Uterus (tissue), 4 donors: ENCODE results near the gene NUP62. TPM values are rescaled to one million over a fixed set of nuclear protein-coding genes. Genes with fewer than 3 reads are reported as not detected.

Experiments used
- DNase-seq, 2 donors: peaks; one replicate each; pipeline ENCODE4 v3.0.0-alpha.2; 2019 to 2020
- H3K27ac ChIP-seq, 2 donors: fragments of 200-600 bp; sonication (generic); 1 replicate in 1 of 2; 2 replicates in 1 of 2; pipeline ENCODE4 v1.5.1; 2016 to 2018
- H3K27me3 ChIP-seq, 2 donors: fragments of 200-600 bp; sonication (generic); one replicate each; pipeline ENCODE4 v1.5.1; 2018 to 2019; ENCODE audit warnings: control low read depth in 1 of 2
- H3K36me3 ChIP-seq, 2 donors: fragments of 200-600 bp; sonication (generic); one replicate each; pipeline ENCODE4 v1.5.1; 2019; ENCODE audit warnings: control low read depth in 1 of 2
- H3K4me1 ChIP-seq, 2 donors: fragments of 200-600 bp; sonication (generic); one replicate each; pipeline ENCODE4 v1.5.1; 2018 to 2019; ENCODE audit warnings: control low read depth in 1 of 2
- H3K4me3 ChIP-seq, 2 donors: fragments of 200-600 bp; sonication (generic); 1 replicate in 1 of 2; 2 replicates in 1 of 2; pipeline ENCODE4 v1.5.1; 2018 to 2019; ENCODE audit warnings: mild to moderate bottlenecking in 1 of 2
- H3K9me3 ChIP-seq, 2 donors: fragments of 200-600 bp; sonication (generic); one replicate each; pipeline ENCODE4 v1.5.1; 2019; ENCODE audit warnings: control low read depth in 1 of 2
- CTCF ChIP-seq, 4 experiments: fragments of 200-600 bp in 2 of 4; fragments of 450-650 bp in 2 of 4; sonication (generic) in 2 of 4; IDR thresholded peaks; one replicate each; pipeline ENCODE4 v1.5.1; 2016 to 2019; ENCODE audit warnings: antibody characterized with exemption in 4 of 4, mild to moderate bottlenecking in 2 of 4, moderate library complexity in 1 of 4
- POLR2A ChIP-seq, 2 donors: fragments of 450-650 bp; IDR thresholded peaks; one replicate each; pipeline ENCODE4 v1.6.1; 2016; ENCODE audit warnings: antibody characterized with exemption in 2 of 2, mild to moderate bottlenecking in 1 of 2, moderate library complexity in 1 of 2
- intact Hi-C: fragments of 100-400 bp; cut with DNase I; formaldehyde crosslinking; loops from one replicate; pipeline ENCODE4 v1.15.1; 2023; ENCODE audit warnings: low total_unique reads
- total RNA-seq, 4 donors: library from RNA; depleted of rRNA in 3 of 4; stranded (reverse); fragments of >200 nt in 3 of 4; gene quantifications; one replicate each; pipeline versions ENCODE4 v1.1.0 to v1.2.4, GENCODE V29; 2014 to 2023
- donor health status: DM: yes; HTN: yes; CAD: no.

The NUP62 gene
- total RNA-seq, 4 donors from 2014 or later = 12.1 to 40.4 (median 24.6) TPM

- Histone ChIP-seq H3K36me3 (no peaks in the 10 kb centered on the region), H3K27me3 (no peaks in the 10 kb centered on the region), H3K9me3 (no peaks in the 10 kb centered on the region), H3K4me3 (no peak overlapping the region), H3K27ac (no peak overlapping the region), H3K4me1 (no peaks in the 10 kb centered on the region)
- TF ChIP-seq CTCF (IDR thresholded peaks at IDR 0.05) (no peak), POLR2A (IDR thresholded peaks at IDR 0.05) (no peak)
- DNase-seq = no peak
- intact Hi-C loops = loop anchor here (10.0 kb wide), 1 partner anchor 48 kb away; no protein-coding TSS in a partner anchor
Observed at GRCh38 chr19:49936549-49936948, 7.2 kb upstream of the NUP62 start.

- intact Hi-C loops = loop anchor here (10.0 kb wide), 1 partner anchor 51 kb away; no protein-coding TSS in a partner anchor
- Histone ChIP-seq H3K9me3 (no peaks in the 10 kb centered on the region), H3K36me3 (no peaks in the 10 kb centered on the region), H3K27ac (no peak overlapping the region), H3K4me1 (no peaks in the 10 kb centered on the region), H3K4me3 (no peak overlapping the region), H3K27me3 (no peaks in the 10 kb centered on the region)
- DNase-seq = no peak
- TF ChIP-seq CTCF (IDR thresholded peaks at IDR 0.05) (no peak), POLR2A (IDR thresholded peaks at IDR 0.05) (no peak)
Observed at GRCh38 chr19:49933643-49934042, 4.3 kb upstream of the NUP62 start.

GRCh38 chr19:49932731-49933131 is 3.4 kb upstream of the NUP62 start:
- DNase-seq = no peak
- H3K4me1 ChIP-seq = no peaks in the 10 kb centered on the region
- no peaks in the 10 kb centered on the region for H3K9me3 ChIP-seq
- no peak overlapping the region for H3K4me3 ChIP-seq
- no peaks in the 10 kb centered on the region for H3K36me3 ChIP-seq
- H3K27me3 ChIP-seq = no peaks in the 10 kb centered on the region
- intact Hi-C loops = loop anchor here (10.0 kb wide), 1 partner anchor 52 kb away; no protein-coding TSS in a partner anchor
- H3K27ac ChIP-seq = no peak overlapping the region
- TF ChIP-seq CTCF (IDR thresholded peaks at IDR 0.05) (no peak), POLR2A (IDR thresholded peaks at IDR 0.05) (no peak)

- Histone ChIP-seq H3K27ac (no peak overlapping the region), H3K27me3 (no peaks in the 10 kb centered on the region), H3K4me3 (no peak overlapping the region), H3K36me3 (no peaks in the 10 kb centered on the region), H3K4me1 (no peaks in the 10 kb centered on the region), H3K9me3 (no peaks in the 10 kb centered on the region)
- no peak for DNase-seq
- TF ChIP-seq POLR2A (IDR thresholded peaks at IDR 0.05) (no peak), CTCF (IDR thresholded peaks at IDR 0.05) (no peak)
- intact Hi-C loops = loop anchor here (10.0 kb wide), 1 partner anchor 53 kb away; no protein-coding TSS in a partner anchor
Observed at GRCh38 chr19:49932041-49932451, 2.7 kb upstream of the NUP62 start.

GRCh38 chr19:49931293-49932040 is 2.2 kb upstream of the NUP62 start:
- intact Hi-C loops = loop anchor here (10.0 kb wide), 1 partner anchor 53 kb away; no protein-coding TSS in a partner anchor
- no peak for DNase-seq
- H3K4me1 ChIP-seq = no peaks in the 10 kb centered on the region
- H3K4me3 ChIP-seq = no peak overlapping the region
- no peak for TF ChIP-seq POLR2A (IDR thresholded peaks at IDR 0.05)
- H3K9me3 ChIP-seq = no peaks in the 10 kb centered on the region
- no peaks in the 10 kb centered on the region for H3K36me3 ChIP-seq
- H3K27me3 ChIP-seq = no peaks in the 10 kb centered on the region
- no peak overlapping the region for H3K27ac ChIP-seq
